SK-N-SH (cell line): ENCODE results near the gene RPS6KA2. TPM values are rescaled to one million over a fixed set of nuclear protein-coding genes. Genes with fewer than 3 reads are reported as not detected.

Source experiments
- CTCF ChIA-PET: fragments of 300-600, 350-600 bp; formaldehyde crosslinking; extraction: SDS; loops from one replicate; lab custom pipeline; 2021; lab: Yijun Ruan, JAX
- POLR2A ChIA-PET: fragments of 350-600 bp; sonication (Branson Sonifier 250); formaldehyde crosslinking; extraction: SDS; loops from one replicate; lab custom pipeline; 2020; ENCODE audit warnings: antibody characterized with exemption, inconsistent platforms; lab: Yijun Ruan, JAX
- DNase-seq: peaks from one replicate; pipeline ENCODE4 v3.0.0; 2012
- H2AFZ ChIP-seq: fragments of 200-600 bp; sonication (generic); 2 replicates; pipeline ENCODE4 v1.8.1; 2016; ENCODE audit warnings: antibody characterized with exemption, mild to moderate bottlenecking, low read depth
- H3F3A ChIP-seq: fragments of 200-600 bp; sonication (generic); replicated peaks from 2 replicates; pipeline ENCODE3; 2016; ENCODE audit warnings: antibody characterized with exemption, mild to moderate bottlenecking; ENCODE audit not compliant: insufficient read depth
- H3K27ac ChIP-seq, 2 experiments: fragments of 200-500 bp in 1 of 2; fragments of 200-600 bp in 1 of 2; sonication (Bioruptor generic) in 1 of 2; sonication (generic), shearing (Covaris generic) in 1 of 2; 2 replicates each; pipeline versions ENCODE4 v1.5.1 to v1.6.1; 2014 to 2016; ENCODE audit warnings: low read depth in 2 of 2, inconsistent platforms in 1 of 2, low read length in 1 of 2, mild to moderate bottlenecking in 1 of 2, mixed read lengths in 1 of 2
- H3K27me3 ChIP-seq: fragments of 200-600 bp; sonication (generic), shearing (Covaris generic); 2 replicates; pipeline ENCODE4 v1.6.1; 2016; ENCODE audit warnings: mixed run types; ENCODE audit not compliant: insufficient read depth
- H3K36me3 ChIP-seq, 2 experiments: fragments of 200-500 bp in 1 of 2; fragments of 200-600 bp in 1 of 2; sonication (Bioruptor generic) in 1 of 2; sonication (generic) in 1 of 2; replicated peaks in 1 of 2; 2 replicates each; pipeline versions ENCODE3 to v1.5.1; 2014 to 2016; ENCODE audit warnings: low read length in 1 of 2, mild to moderate bottlenecking in 1 of 2; ENCODE audit not compliant: insufficient read depth in 2 of 2, control insufficient read depth in 1 of 2
- H3K4me1 ChIP-seq, 2 experiments: fragments of 200-500 bp in 1 of 2; fragments of 200-600 bp in 1 of 2; sonication (Bioruptor generic) in 1 of 2; sonication (generic), shearing (Covaris generic) in 1 of 2; 2 replicates each; pipeline versions ENCODE4 v1.5.1 to v1.6.1; 2014 to 2016; ENCODE audit warnings: low read depth in 1 of 2, low read length in 1 of 2, mixed run types in 1 of 2; ENCODE audit not compliant: insufficient read depth in 2 of 2, control insufficient read depth in 1 of 2
- H3K4me2 ChIP-seq: fragments of 200-600 bp; sonication (generic), shearing (Covaris generic); 2 replicates; pipeline ENCODE4 v1.6.1; 2017; ENCODE audit warnings: mixed run types
- H3K4me3 ChIP-seq, 2 experiments: fragments of 200-500 bp in 1 of 2; fragments of 200-600 bp in 1 of 2; sonication (Bioruptor generic) in 1 of 2; sonication (generic), shearing (Covaris generic) in 1 of 2; 2 replicates each; pipeline versions ENCODE4 v1.5.1 to v1.8.1; 2014 to 2016; ENCODE audit warnings: low read depth in 2 of 2, inconsistent platforms in 1 of 2, low read length in 1 of 2, mild to moderate bottlenecking in 1 of 2, mixed read lengths in 1 of 2, moderate library complexity in 1 of 2
- H3K79me2 ChIP-seq: fragments of 200-600 bp; sonication (generic); 2 replicates; pipeline ENCODE4 v1.8.1; 2017; ENCODE audit warnings: mild to moderate bottlenecking; ENCODE audit not compliant: insufficient read depth
- H3K9ac ChIP-seq: fragments of 200-600 bp; sonication (generic); 2 replicates; pipeline ENCODE4 v1.6.1; 2017; ENCODE audit warnings: mixed run types
- H3K9me2 ChIP-seq: fragments of 200-600 bp; sonication (generic); 2 replicates; pipeline ENCODE4 v1.6.1; 2017; ENCODE audit warnings: mixed run types
- H3K9me3 ChIP-seq: fragments of 200-600 bp; sonication (generic); 2 replicates; pipeline ENCODE4 v1.6.1; 2017; ENCODE audit warnings: mixed run types, mild to moderate bottlenecking, moderate library complexity
- H4K20me1 ChIP-seq: fragments of 200-600 bp; sonication (generic); 2 replicates; pipeline ENCODE4 v1.6.1; 2017; ENCODE audit warnings: mild to moderate bottlenecking, mixed run types; ENCODE audit not compliant: insufficient read depth
- ELF1 ChIP-seq: IDR thresholded peaks from 2 replicates; pipeline ENCODE4 v1.4.0; 2012
- FOSL2 ChIP-seq: IDR thresholded peaks from 2 replicates; pipeline ENCODE4 v1.4.0; 2012; ENCODE audit warnings: low read depth, mild to moderate bottlenecking, moderate library complexity, borderline replicate concordance
- FOXM1 ChIP-seq: IDR thresholded peaks from 2 replicates; pipeline ENCODE4 v1.4.0; 2012; ENCODE audit warnings: low read depth, mild to moderate bottlenecking
- TCF12 ChIP-seq: IDR thresholded peaks from 2 replicates; pipeline ENCODE4 v1.4.0; 2012
- WGBS: methylation state at CpG from one replicate; pipeline ENCODE4 v1.1.6; 2017; ENCODE audit warnings: low lambda C conversion rate; 5-methylcytosine and 5-hydroxymethylcytosine counted together
- polyA plus RNA-seq, 3 experiments: library from polyadenylated mRNA; depleted of rRNA; stranded (reverse); fragments of >200 nt; gene quantifications; 2 replicates each; pipeline ENCODE4 v1.2.3, GENCODE V29; 2012
- TF ChIP-seq, protein P1 (sequence below): fragments of 150-350 bp; IDR thresholded peaks from 2 replicates; pipeline ENCODE4 v1.6.1; 2017; ENCODE audit warnings: antibody characterized with exemption, low read length, low read depth, borderline replicate concordance

Gene RPS6KA2
- polyA plus RNA-seq, 1 of the 3 experiments (the other 2 are of a cell fraction) = 59.5 TPM

DNA sequence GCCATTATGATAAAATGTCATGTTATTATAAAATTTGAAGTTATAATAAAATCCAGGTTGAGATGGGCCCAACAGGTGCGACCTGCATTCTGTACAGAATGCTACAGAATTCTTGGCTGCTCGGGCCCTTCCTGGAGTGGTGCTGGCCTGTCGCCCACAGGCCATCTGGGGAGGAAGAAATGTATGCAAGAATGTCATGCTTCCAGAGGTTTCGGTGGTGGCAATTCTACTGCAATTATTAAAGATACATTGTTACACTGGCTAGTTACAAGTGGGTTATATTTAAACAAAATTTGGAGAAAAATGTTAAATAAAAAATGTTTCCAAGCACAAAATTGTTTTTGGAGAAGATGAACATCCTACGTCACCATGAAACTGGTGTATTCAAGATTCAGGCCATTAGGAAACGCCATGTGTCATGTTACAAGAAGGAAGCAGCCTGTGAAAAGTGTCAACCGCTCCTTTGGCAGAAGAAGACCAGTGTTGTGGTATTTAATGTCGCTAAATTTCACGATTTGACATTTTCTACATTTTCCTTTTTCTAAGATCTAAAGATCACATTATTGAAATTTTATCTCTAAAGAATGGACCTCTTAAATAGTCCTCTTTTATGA is 47.7 kb downstream of the RPS6KA2 start:
- H3K4me3 ChIP-seq = no peak overlapping the region
- CTCF ChIA-PET = interaction anchor here (1.3 kb wide), 1 partner anchor 20 kb away, joined by 3 read pairs; no protein-coding TSS in a partner anchor

DNA sequence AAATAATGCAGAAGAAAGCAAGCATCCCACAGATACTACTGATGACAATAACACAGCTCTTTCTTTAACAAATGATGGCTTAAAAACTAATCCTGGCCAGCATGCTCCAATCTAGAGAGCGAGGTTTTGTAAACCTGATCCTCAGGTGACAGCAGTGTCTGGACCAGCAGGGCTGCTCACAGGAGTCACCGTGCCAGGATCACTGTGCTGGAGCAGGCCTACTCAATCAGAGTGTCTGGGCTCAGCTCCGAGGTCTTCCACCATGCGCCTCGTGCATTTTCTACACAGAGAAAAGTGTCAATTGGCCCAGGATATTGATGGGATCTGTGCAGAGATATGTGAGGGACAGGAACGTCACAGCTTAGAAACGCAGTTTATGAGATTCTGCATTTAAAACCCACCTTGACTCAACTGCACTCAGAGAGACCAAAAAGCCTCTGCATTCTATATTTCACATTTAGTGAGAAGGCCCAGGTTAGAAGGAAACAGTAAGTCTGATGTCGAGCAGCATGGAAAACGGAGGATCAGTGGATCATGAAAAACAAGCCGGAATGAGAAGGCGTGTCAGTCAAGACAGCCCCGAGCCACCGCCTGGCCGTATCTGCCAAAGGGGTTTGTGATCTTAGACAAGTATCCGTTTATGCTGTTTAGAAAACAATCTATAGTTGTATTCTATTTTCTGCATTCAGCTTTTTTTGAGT is 48.4 kb downstream of the RPS6KA2 start:
- Histone ChIP-seq H3K9me2 (no peaks in the 10 kb centered on the region), H3K9me3 (no peaks in the 10 kb centered on the region), H4K20me1 (peaks cover 2% of the 10 kb centered on the region; the same call in 1 of the 2 replicates), H3K9ac (no peak overlapping the region), H3F3A (no peaks in the 10 kb centered on the region), H3K79me2 (peaks cover 56% of the 10 kb centered on the region; the same call in 1 of the 2 replicates)
- no peak for DNase-seq
- CTCF ChIA-PET = interaction anchor here (1.3 kb wide), 1 partner anchor 21 kb away, joined by 3 read pairs; no protein-coding TSS in a partner anchor
- TF ChIP-seq, protein P1, sequence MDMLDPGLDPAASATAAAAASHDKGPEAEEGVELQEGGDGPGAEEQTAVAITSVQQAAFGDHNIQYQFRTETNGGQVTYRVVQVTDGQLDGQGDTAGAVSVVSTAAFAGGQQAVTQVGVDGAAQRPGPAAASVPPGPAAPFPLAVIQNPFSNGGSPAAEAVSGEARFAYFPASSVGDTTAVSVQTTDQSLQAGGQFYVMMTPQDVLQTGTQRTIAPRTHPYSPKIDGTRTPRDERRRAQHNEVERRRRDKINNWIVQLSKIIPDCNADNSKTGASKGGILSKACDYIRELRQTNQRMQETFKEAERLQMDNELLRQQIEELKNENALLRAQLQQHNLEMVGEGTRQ = no peak
- TF ChIP-seq ELF1 = no peak
- TF ChIP-seq, all 33 proteins: peak for 0
- POLR2A ChIA-PET = no interaction called here
- Histone ChIP-seq H2AFZ (no peak overlapping the region), H3K27ac (peak overlapping the region in 1 of 2 experiments; percentile 39; a peak in 1 of 4 replicates), H3K4me3 (no peak overlapping the region), H3K4me1 (peaks cover 6 to 9% of the 10 kb centered on the region in 2 experiments; a peak in 2 of 4 replicates), H3K4me2 (no peak overlapping the region), H3K27me3 (no peaks in the 10 kb centered on the region), H3K36me3 (peaks cover 9 to 15% of the 10 kb centered on the region in 2 experiments)
- 90% methylated on average over 15 of the region's 15 CpGs for whole genome bisulfite sequencing

More for the DNA sequence above, 47.7 kb downstream of the RPS6KA2 start:
- peaks cover 10 to 15% of the 10 kb centered on the region in 2 experiments for H3K36me3 ChIP-seq
- no peak overlapping the region for H2AFZ ChIP-seq
- no peaks in the 10 kb centered on the region for H3K9me3 ChIP-seq
- no peaks in the 10 kb centered on the region for H3K9me2 ChIP-seq
- DNase-seq = no peak
- no peaks in the 10 kb centered on the region for H3F3A ChIP-seq
- H3K9ac ChIP-seq = no peak overlapping the region
- TF ChIP-seq TCF12 = 0 out of 2 replicates have a peak, but pooled peaks have one; percentile 4
- TF ChIP-seq FOSL2 = no peak
- TF ChIP-seq, all 33 proteins: peak for 1
- H3K79me2 ChIP-seq = peaks cover 63% of the 10 kb centered on the region; the same call in 1 of the 2 replicates
- H4K20me1 ChIP-seq = peaks cover 2% of the 10 kb centered on the region; the same call in 1 of the 2 replicates
- peak overlapping the region in 1 of 2 experiments; percentile 58; a peak in 2 of 4 replicates for H3K27ac ChIP-seq
- no peak overlapping the region for H3K4me2 ChIP-seq
- H3K4me1 ChIP-seq = peaks cover 8 to 9% of the 10 kb centered on the region in 2 experiments; a peak in 3 of 4 replicates
- no peaks in the 10 kb centered on the region for H3K27me3 ChIP-seq
- POLR2A ChIA-PET = no interaction called here
- WGBS = 88% methylated on average over 9 of the region's 9 CpGs

DNA sequence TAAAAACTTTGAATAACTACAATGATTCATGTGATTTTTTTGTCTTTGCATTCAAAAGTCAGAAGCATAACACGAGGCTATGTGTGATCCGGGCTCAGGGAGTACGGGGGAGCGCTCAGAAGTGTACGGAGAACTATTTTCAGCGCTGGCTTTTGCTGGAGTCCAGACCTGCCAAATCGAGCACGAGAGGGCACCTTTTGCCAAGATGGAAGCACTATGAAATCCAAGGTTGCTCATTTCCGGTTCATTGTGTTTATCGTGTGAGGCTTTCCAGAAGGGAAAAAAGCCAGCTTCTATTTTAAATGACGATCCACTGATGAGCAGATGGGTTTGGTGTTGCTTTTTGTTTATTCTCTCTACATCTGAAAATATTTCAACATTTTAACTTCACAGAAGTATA is 51.8 kb downstream of the RPS6KA2 start:
- Histone ChIP-seq H3K36me3 (peaks cover 7 to 15% of the 10 kb centered on the region in 2 experiments), H3K4me2 (no peak overlapping the region), H3K27me3 (no peaks in the 10 kb centered on the region), H3K9me2 (no peaks in the 10 kb centered on the region), H4K20me1 (no peaks in the 10 kb centered on the region; the same call in 1 of the 2 replicates), H3K27ac (no peak overlapping the region), H3K9ac (no peak overlapping the region), H3K9me3 (no peaks in the 10 kb centered on the region), H3K79me2 (peaks cover 37% of the 10 kb centered on the region), H2AFZ (no peak overlapping the region)
- CTCF ChIA-PET = no interaction called here
- DNase-seq = no peak
- TF ChIP-seq FOXM1 = no peak
- TF ChIP-seq, all 33 proteins: peak for 0
- WGBS = 94% methylated on average over 11 of the region's 11 CpGs
- POLR2A ChIA-PET = no interaction called here
- Histone ChIP-seq H3K4me3 (no peak overlapping the region), H3F3A (no peaks in the 10 kb centered on the region), H3K4me1 (peaks cover 0 to 24% of the 10 kb centered on the region in 2 experiments; a peak in 2 of 4 replicates)
